ENCODE data around the gene TNRC18. TPM values are rescaled to one million over a fixed set of nuclear protein-coding genes. Genes with fewer than 3 reads are reported as not detected.

The TNRC18 gene
- total and polyA plus RNA-seq, 2 donors (not counting 3 experiments of a cell fraction or from before 2014, with no cell fraction given): 14.8 to 64.6 TPM

- no peak for FAIRE-seq
- H3K4me1 ChIP-seq (ENCODE audit: control insufficient read depth, extremely low read depth, insufficient read depth, low read length): peaks cover 4% of the 10 kb centered on the region
- no peak overlapping the region for H3K4me3 ChIP-seq (replicated peaks in 1 of 3; ENCODE audit: insufficient read depth in 1 of 3, low read depth in 1 of 3, low read length in 3 of 3)
- intact Hi-C loops (cut with micrococcal nuclease) (no loop called here), dilution Hi-C loops (cut with MboI; ENCODE audit: extremely low pct_ligation_motif_present, low sequenced_read_pairs) (no loop called here)
- TF ChIP-seq JUN (IDR thresholded peaks at IDR 0.05; ENCODE audit: borderline replicate concordance, insufficient read depth, insufficient read length, low read depth) (no peak), FOS (IDR thresholded peaks at IDR 0.05; ENCODE audit: borderline replicate concordance, insufficient read depth, low read length) (no peak)
- no peak overlapping the region for H3K9ac ChIP-seq (replicated peaks; ENCODE audit: extremely low read depth, insufficient read depth, low read length)
- no peak for DNase-seq (ENCODE audit: low read depth, low spot score)
- no peak overlapping the region for H2AFZ ChIP-seq (ENCODE audit: low read depth, low read length)
- BruUV-seq (replicated peaks): no TSS peak
- no peaks in the 10 kb centered on the region for H3K9me3 ChIP-seq (replicated peaks; ENCODE audit: control insufficient read depth, insufficient read depth, low read length)
- H4K20me1 ChIP-seq (replicated peaks; ENCODE audit: control insufficient read depth, extremely low read depth, insufficient read depth, low read length): no peaks in the 10 kb centered on the region
- H3K36me3 ChIP-seq (ENCODE audit: control insufficient read depth in 2 of 2, extremely low read depth in 1 of 2, insufficient read depth in 2 of 2, low read length in 2 of 2): no peaks in the 10 kb centered on the region
- H3K79me2 ChIP-seq (ENCODE audit: control insufficient read depth, insufficient read depth, low read length): no peaks in the 10 kb centered on the region
- no peak overlapping the region for H3K4me2 ChIP-seq (ENCODE audit: insufficient read depth, low read length)
- CTCF ChIA-PET: interaction anchor here (2.5 kb wide), 1 partner anchor 38 kb away, joined by 5 read pairs; no protein-coding TSS in a partner anchor
- POLR2A ChIA-PET: no interaction called here
- H3K27me3 ChIP-seq (ENCODE audit: control insufficient read depth in 2 of 2, insufficient read depth in 2 of 2, low read length in 2 of 2): no peaks in the 10 kb centered on the region
- no peaks in the 10 kb centered on the region for H3K9me1 ChIP-seq (replicated peaks; ENCODE audit: control insufficient read depth, extremely low read depth, insufficient read depth, low read length)
- H3K27ac ChIP-seq (ENCODE audit: insufficient read depth, low read depth, low read length): no peak overlapping the region
Observed at GRCh38 chr7:5455581-5456219, 32.1 kb upstream of the TNRC18 start.

- H3K79me2 ChIP-seq (ENCODE audit: control insufficient read depth, insufficient read depth, low read length): no peaks in the 10 kb centered on the region
- intact Hi-C loops (cut with micrococcal nuclease): no loop called here
- POLR2A ChIA-PET: no interaction called here
Observed at GRCh38 chr7:5455175-5455574, 31.5 kb upstream of the TNRC18 start.

More at GRCh38 chr7:5455175-5455574, 31.5 kb upstream of the TNRC18 start:
- DNase-seq (ENCODE audit: low read depth, low spot score): no peak
- Histone ChIP-seq H3K36me3 (ENCODE audit: control insufficient read depth in 2 of 2, extremely low read depth in 1 of 2, insufficient read depth in 2 of 2, low read length in 2 of 2) (no peaks in the 10 kb centered on the region), H2AFZ (ENCODE audit: low read depth, low read length) (no peak overlapping the region), H3K4me3 (replicated peaks in 1 of 3; ENCODE audit: insufficient read depth in 1 of 3, low read depth in 1 of 3, low read length in 3 of 3) (no peak overlapping the region), H4K20me1 (replicated peaks; ENCODE audit: control insufficient read depth, extremely low read depth, insufficient read depth, low read length) (no peaks in the 10 kb centered on the region), H3K4me1 (ENCODE audit: control insufficient read depth, extremely low read depth, insufficient read depth, low read length) (peaks cover 4% of the 10 kb centered on the region), H3K9me1 (replicated peaks; ENCODE audit: control insufficient read depth, extremely low read depth, insufficient read depth, low read length) (no peaks in the 10 kb centered on the region), H3K27me3 (ENCODE audit: control insufficient read depth in 2 of 2, insufficient read depth in 2 of 2, low read length in 2 of 2) (no peaks in the 10 kb centered on the region), H3K9ac (replicated peaks; ENCODE audit: extremely low read depth, insufficient read depth, low read length) (no peak overlapping the region), H3K4me2 (ENCODE audit: insufficient read depth, low read length) (no peak overlapping the region), H3K27ac (ENCODE audit: insufficient read depth, low read depth, low read length) (no peak overlapping the region), H3K9me3 (replicated peaks; ENCODE audit: control insufficient read depth, insufficient read depth, low read length) (no peaks in the 10 kb centered on the region)
- FAIRE-seq: no peak
- dilution Hi-C loops (cut with MboI; ENCODE audit: extremely low pct_ligation_motif_present, low sequenced_read_pairs): no loop called here
- no TSS peak for BruUV-seq (replicated peaks)
- CTCF ChIA-PET: no interaction called here
- TF ChIP-seq POLR2A (IDR thresholded peaks at IDR 0.05; ENCODE audit: low read depth, low read length) (no peak), CTCF (IDR thresholded peaks at IDR 0.05; ENCODE audit: extremely low read depth in 1 of 2, insufficient read depth in 1 of 2, low read depth in 1 of 2, low read length in 2 of 2) (no peak), EZH2 (IDR thresholded peaks at IDR 0.05; ENCODE audit: borderline replicate concordance, low read depth, low read length, severe bottlenecking) (no peak), GATA2 (IDR thresholded peaks at IDR 0.05; ENCODE audit: insufficient read depth, insufficient read length, low read depth, low read length) (no peak), POLR2AphosphoS5 (IDR thresholded peaks at IDR 0.05; ENCODE audit: insufficient read depth, low read depth, low read length) (no peak), MYC (IDR thresholded peaks at IDR 0.05; ENCODE audit: low read depth, low read length) (no peak), JUN (IDR thresholded peaks at IDR 0.05; ENCODE audit: borderline replicate concordance, insufficient read depth, insufficient read length, low read depth) (no peak), FOS (IDR thresholded peaks at IDR 0.05; ENCODE audit: borderline replicate concordance, insufficient read depth, low read length) (no peak), MAX (IDR thresholded peaks at IDR 0.05; ENCODE audit: insufficient read depth, insufficient read length) (no peak)
